WTC11 (cell line): ENCODE data around the gene TIMMDC1. TPM values are rescaled to one million over a fixed set of nuclear protein-coding genes. Genes with fewer than 3 reads are reported as not detected.

Source experiments
- ATAC-seq: fragments of 200-7000 bp; cut with Tn5 transposase; 2 replicates; pipeline ENCODE4 v1.10.0; 2021; ENCODE audit warnings: mild to moderate bottlenecking, moderate library complexity
- CTCF ChIA-PET: fragments of 300-600 bp; sonication (Branson Sonifier 250); formaldehyde crosslinking; loops from one replicate; lab custom pipeline; 2021; ENCODE audit warnings: antibody characterized with exemption; lab: Charles Lee
- POLR2A ChIA-PET: fragments of 350-600 bp; sonication (Branson Sonifier 250); formaldehyde crosslinking; loops from one replicate; lab custom pipeline; 2021; ENCODE audit warnings: antibody characterized with exemption; lab: Charles Lee
- DNase-seq: peaks from one replicate; pipeline ENCODE4 v3.0.0; 2021; ENCODE audit warnings: low spot score
- H3K27ac Mint-ChIP-seq: 2 replicates; pipeline ENCODE4 v1.8.0; 2021; ENCODE audit warnings: mixed read lengths
- H3K27me3 Mint-ChIP-seq: 2 replicates; pipeline ENCODE4 v1.8.0; 2021; ENCODE audit warnings: low read depth, mild to moderate bottlenecking, moderate library complexity, mixed read lengths
- H3K36me3 Mint-ChIP-seq: 2 replicates; pipeline ENCODE4 v1.8.0; 2021; ENCODE audit warnings: mixed read lengths
- H3K4me1 Mint-ChIP-seq: 2 replicates; pipeline ENCODE4 v1.8.0; 2022; ENCODE audit warnings: mixed read lengths
- H3K4me3 Mint-ChIP-seq: 2 replicates; pipeline ENCODE4 v1.8.0; 2021; ENCODE audit warnings: mild to moderate bottlenecking, moderate library complexity, mixed read lengths
- H3K9me3 Mint-ChIP-seq: 2 replicates; pipeline ENCODE4 v1.8.0; 2021; ENCODE audit warnings: mixed read lengths
- CREM ChIP-seq: sonication (generic); formaldehyde crosslinking; IDR thresholded peaks from 2 replicates; pipeline ENCODE4 v1.8.1; 2022; ENCODE audit warnings: mild to moderate bottlenecking, missing genetic modification reagents, moderate library complexity
- CTCF ChIP-seq: fragments of 200-600 bp; IDR thresholded peaks from 2 replicates; pipeline ENCODE4 v1.8.0; 2022; ENCODE audit warnings: antibody characterized with exemption
- FOXJ3 ChIP-seq: sonication (generic); formaldehyde crosslinking; IDR thresholded peaks from 2 replicates; pipeline ENCODE4 v1.9.0; 2021; ENCODE audit warnings: missing genetic modification reagents, mild to moderate bottlenecking, borderline replicate concordance
- FOXP1 ChIP-seq: sonication (generic); formaldehyde crosslinking; IDR thresholded peaks from 2 replicates; pipeline ENCODE4 v1.8.0; 2022; ENCODE audit warnings: missing genetic modification reagents, mild to moderate bottlenecking, moderate library complexity, borderline replicate concordance
- GRHL2 ChIP-seq: fragments of 250-450 bp; sonication (Bioruptor Pico); IDR thresholded peaks from 2 replicates; pipeline ENCODE4 v1.8.0; 2022; ENCODE audit warnings: mild to moderate bottlenecking, moderate library complexity; ENCODE audit not compliant: insufficient replicate concordance, severe bottlenecking
- IRF1 ChIP-seq: sonication (generic); formaldehyde crosslinking; IDR thresholded peaks from 2 replicates; pipeline ENCODE4 v1.8.0; 2023; ENCODE audit warnings: missing genetic modification reagents
- JAZF1 ChIP-seq: fragments of 250-450 bp; sonication (Bioruptor Pico); IDR thresholded peaks from 2 replicates; pipeline ENCODE4 v1.9.0; 2021; ENCODE audit warnings: moderate library complexity, mild to moderate bottlenecking, inconsistent platforms
- NFE2L1 ChIP-seq: sonication (generic); formaldehyde crosslinking; IDR thresholded peaks from 2 replicates; pipeline ENCODE4 v1.8.1; 2023; ENCODE audit warnings: missing genetic modification reagents
- NR3C1 ChIP-seq: sonication (generic); formaldehyde crosslinking; conservative IDR thresholded peaks from 2 replicates; pipeline ENCODE4 v1.8.1; 2023; ENCODE audit warnings: low read depth, mild to moderate bottlenecking, missing genetic modification reagents
- PREB ChIP-seq: sonication (generic); formaldehyde crosslinking; IDR thresholded peaks from 2 replicates; pipeline ENCODE4 v1.8.1; 2022; ENCODE audit warnings: mild to moderate bottlenecking, missing genetic modification reagents, moderate library complexity, borderline replicate concordance
- PRRX2 ChIP-seq: fragments of 250-450 bp; sonication (Bioruptor Pico); IDR thresholded peaks from 2 replicates; pipeline ENCODE4 v1.8.0; 2021; ENCODE audit warnings: mild to moderate bottlenecking
- RORB ChIP-seq: fragments of 250-450 bp; sonication (Bioruptor Pico); IDR thresholded peaks from 2 replicates; pipeline ENCODE4 v1.9.0; 2021; ENCODE audit warnings: mild to moderate bottlenecking
- SOX15 ChIP-seq: fragments of 250-450 bp; sonication (Bioruptor Pico); IDR thresholded peaks from 2 replicates; pipeline ENCODE4 v1.9.0; 2021; ENCODE audit warnings: mild to moderate bottlenecking
- SP1 ChIP-seq: sonication (generic); formaldehyde crosslinking; conservative IDR thresholded peaks from 2 replicates; pipeline ENCODE4 v1.8.1; 2022; ENCODE audit warnings: missing genetic modification reagents
- ZBTB21 ChIP-seq: sonication (generic); formaldehyde crosslinking; IDR thresholded peaks from 2 replicates; pipeline ENCODE4 v1.8.1; 2023; ENCODE audit warnings: mild to moderate bottlenecking, missing genetic modification reagents, borderline replicate concordance
- ZNF138 ChIP-seq: sonication (generic); formaldehyde crosslinking; conservative IDR thresholded peaks from 2 replicates; pipeline ENCODE4 v1.8.1; 2022; ENCODE audit warnings: mild to moderate bottlenecking, moderate library complexity, missing genetic modification reagents
- ZNF416 ChIP-seq: fragments of 250-450 bp; sonication (Bioruptor Pico); IDR thresholded peaks from 2 replicates; pipeline ENCODE4 v1.9.0; 2021; ENCODE audit warnings: mild to moderate bottlenecking, inconsistent platforms
- total RNA-seq: library from RNA; stranded (reverse); gene quantifications from 3 replicates; pipeline ENCODE4 v1.2.3, GENCODE V29; 2021
- TF ChIP-seq, protein P1 (sequence below): fragments of 250-450 bp; sonication (Bioruptor Pico); IDR thresholded peaks from 2 replicates; pipeline ENCODE4 v1.9.0; 2021; ENCODE audit warnings: mild to moderate bottlenecking, borderline replicate concordance
- TF ChIP-seq, protein P2 (sequence below): fragments of 250-450 bp; sonication (Bioruptor Pico); IDR thresholded peaks from 2 replicates; pipeline ENCODE4 v1.9.0; 2021; ENCODE audit warnings: moderate library complexity, mild to moderate bottlenecking, inconsistent platforms, borderline replicate concordance
- TF ChIP-seq, protein P3 (sequence below): sonication (generic); formaldehyde crosslinking; IDR thresholded peaks from 2 replicates; pipeline ENCODE4 v1.8.1; 2022; ENCODE audit warnings: mild to moderate bottlenecking, moderate library complexity, missing genetic modification reagents
- TF ChIP-seq, protein P4 (sequence below): sonication (generic); formaldehyde crosslinking; IDR thresholded peaks from 2 replicates; pipeline ENCODE4 v1.8.1; 2023; ENCODE audit warnings: mild to moderate bottlenecking, missing genetic modification reagents, moderate library complexity
- TF ChIP-seq, protein P5 (sequence below): sonication (generic); formaldehyde crosslinking; IDR thresholded peaks from 2 replicates; pipeline ENCODE4 v1.8.1; 2022; ENCODE audit warnings: low read depth, missing genetic modification reagents, borderline replicate concordance

TIMMDC1 gene
- total RNA-seq, 1 experiment from 2014 or later = 114 TPM

GRCh38 chr3:119555309-119555735 lies 57.0 kb downstream of the TIMMDC1 start:
- H3K4me3 Mint-ChIP-seq = no peak overlapping the region
- ATAC-seq = no peak

GRCh38 chr3:119555929-119556328 lies 57.6 kb downstream of the TIMMDC1 start:
- ATAC-seq (no peak), DNase-seq (no peak)
- Mint-ChIP-seq H3K27ac (no peak overlapping the region), H3K36me3 (no peaks in the 10 kb centered on the region), H3K4me1 (peaks cover 16% of the 10 kb centered on the region; the same call in 1 of the 2 replicates), H3K4me3 (no peak overlapping the region), H3K27me3 (no peaks in the 10 kb centered on the region; the same call in 1 of the 2 replicates), H3K9me3 (no peaks in the 10 kb centered on the region)
- POLR2A ChIA-PET = no interaction called here
- CTCF ChIA-PET = no interaction called here
- TF ChIP-seq FOXJ3 (CRISPR knock-in tag) = no peak
- TF ChIP-seq ZNF138 (CRISPR knock-in tag) = no peak
- no peak for TF ChIP-seq NFE2L1 (CRISPR knock-in tag)
- TF ChIP-seq, protein P1, sequence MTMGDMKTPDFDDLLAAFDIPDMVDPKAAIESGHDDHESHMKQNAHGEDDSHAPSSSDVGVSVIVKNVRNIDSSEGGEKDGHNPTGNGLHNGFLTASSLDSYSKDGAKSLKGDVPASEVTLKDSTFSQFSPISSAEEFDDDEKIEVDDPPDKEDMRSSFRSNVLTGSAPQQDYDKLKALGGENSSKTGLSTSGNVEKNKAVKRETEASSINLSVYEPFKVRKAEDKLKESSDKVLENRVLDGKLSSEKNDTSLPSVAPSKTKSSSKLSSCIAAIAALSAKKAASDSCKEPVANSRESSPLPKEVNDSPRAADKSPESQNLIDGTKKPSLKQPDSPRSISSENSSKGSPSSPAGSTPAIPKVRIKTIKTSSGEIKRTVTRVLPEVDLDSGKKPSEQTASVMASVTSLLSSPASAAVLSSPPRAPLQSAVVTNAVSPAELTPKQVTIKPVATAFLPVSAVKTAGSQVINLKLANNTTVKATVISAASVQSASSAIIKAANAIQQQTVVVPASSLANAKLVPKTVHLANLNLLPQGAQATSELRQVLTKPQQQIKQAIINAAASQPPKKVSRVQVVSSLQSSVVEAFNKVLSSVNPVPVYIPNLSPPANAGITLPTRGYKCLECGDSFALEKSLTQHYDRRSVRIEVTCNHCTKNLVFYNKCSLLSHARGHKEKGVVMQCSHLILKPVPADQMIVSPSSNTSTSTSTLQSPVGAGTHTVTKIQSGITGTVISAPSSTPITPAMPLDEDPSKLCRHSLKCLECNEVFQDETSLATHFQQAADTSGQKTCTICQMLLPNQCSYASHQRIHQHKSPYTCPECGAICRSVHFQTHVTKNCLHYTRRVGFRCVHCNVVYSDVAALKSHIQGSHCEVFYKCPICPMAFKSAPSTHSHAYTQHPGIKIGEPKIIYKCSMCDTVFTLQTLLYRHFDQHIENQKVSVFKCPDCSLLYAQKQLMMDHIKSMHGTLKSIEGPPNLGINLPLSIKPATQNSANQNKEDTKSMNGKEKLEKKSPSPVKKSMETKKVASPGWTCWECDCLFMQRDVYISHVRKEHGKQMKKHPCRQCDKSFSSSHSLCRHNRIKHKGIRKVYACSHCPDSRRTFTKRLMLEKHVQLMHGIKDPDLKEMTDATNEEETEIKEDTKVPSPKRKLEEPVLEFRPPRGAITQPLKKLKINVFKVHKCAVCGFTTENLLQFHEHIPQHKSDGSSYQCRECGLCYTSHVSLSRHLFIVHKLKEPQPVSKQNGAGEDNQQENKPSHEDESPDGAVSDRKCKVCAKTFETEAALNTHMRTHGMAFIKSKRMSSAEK = no peak
- TF ChIP-seq, protein P2, sequence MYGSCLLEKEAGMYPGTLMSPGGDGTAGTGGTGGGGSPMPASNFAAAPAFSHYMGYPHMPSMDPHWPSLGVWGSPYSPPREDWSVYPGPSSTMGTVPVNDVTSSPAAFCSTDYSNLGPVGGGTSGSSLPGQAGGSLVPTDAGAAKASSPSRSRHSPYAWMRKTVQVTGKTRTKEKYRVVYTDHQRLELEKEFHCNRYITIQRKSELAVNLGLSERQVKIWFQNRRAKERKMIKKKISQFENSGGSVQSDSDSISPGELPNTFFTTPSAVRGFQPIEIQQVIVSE (CRISPR knock-in tag) = no peak
- TF ChIP-seq CTCF = no peak
- TF ChIP-seq GRHL2 (CRISPR knock-in tag) = no peak
- no peak for TF ChIP-seq ZNF416 (CRISPR knock-in tag)

More at GRCh38 chr3:119555309-119555735, 57.0 kb downstream of the TIMMDC1 start:
- CTCF ChIA-PET = no interaction called here
- Mint-ChIP-seq H3K27me3 (no peaks in the 10 kb centered on the region; the same call in 1 of the 2 replicates), H3K27ac (no peak overlapping the region), H3K9me3 (no peaks in the 10 kb centered on the region), H3K4me1 (peaks cover 16% of the 10 kb centered on the region; the same call in 1 of the 2 replicates), H3K36me3 (no peaks in the 10 kb centered on the region)
- TF ChIP-seq SOX15 (CRISPR knock-in tag) (no peak), ZBTB21 (CRISPR knock-in tag) (no peak), PREB (CRISPR knock-in tag) (no peak), IRF1 (CRISPR knock-in tag) (no peak), CREM (no peak), SP1 (CRISPR knock-in tag) (no peak), PRRX2 (CRISPR knock-in tag) (no peak), FOXP1 (CRISPR knock-in tag) (no peak), RORB (no peak), JAZF1 (CRISPR knock-in tag) (no peak), NR3C1 (CRISPR knock-in tag) (no peak)
- TF ChIP-seq, protein P3, sequence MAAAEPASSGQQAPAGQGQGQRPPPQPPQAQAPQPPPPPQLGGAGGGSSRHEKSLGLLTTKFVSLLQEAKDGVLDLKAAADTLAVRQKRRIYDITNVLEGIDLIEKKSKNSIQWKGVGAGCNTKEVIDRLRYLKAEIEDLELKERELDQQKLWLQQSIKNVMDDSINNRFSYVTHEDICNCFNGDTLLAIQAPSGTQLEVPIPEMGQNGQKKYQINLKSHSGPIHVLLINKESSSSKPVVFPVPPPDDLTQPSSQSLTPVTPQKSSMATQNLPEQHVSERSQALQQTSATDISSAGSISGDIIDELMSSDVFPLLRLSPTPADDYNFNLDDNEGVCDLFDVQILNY (CRISPR knock-in tag) = no peak
- TF ChIP-seq, protein P2 (CRISPR knock-in tag) = no peak
- TF ChIP-seq, protein P4, sequence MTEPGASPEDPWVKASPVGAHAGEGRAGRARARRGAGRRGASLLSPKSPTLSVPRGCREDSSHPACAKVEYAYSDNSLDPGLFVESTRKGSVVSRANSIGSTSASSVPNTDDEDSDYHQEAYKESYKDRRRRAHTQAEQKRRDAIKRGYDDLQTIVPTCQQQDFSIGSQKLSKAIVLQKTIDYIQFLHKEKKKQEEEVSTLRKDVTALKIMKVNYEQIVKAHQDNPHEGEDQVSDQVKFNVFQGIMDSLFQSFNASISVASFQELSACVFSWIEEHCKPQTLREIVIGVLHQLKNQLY (CRISPR knock-in tag) = no peak
- TF ChIP-seq, protein P5, sequence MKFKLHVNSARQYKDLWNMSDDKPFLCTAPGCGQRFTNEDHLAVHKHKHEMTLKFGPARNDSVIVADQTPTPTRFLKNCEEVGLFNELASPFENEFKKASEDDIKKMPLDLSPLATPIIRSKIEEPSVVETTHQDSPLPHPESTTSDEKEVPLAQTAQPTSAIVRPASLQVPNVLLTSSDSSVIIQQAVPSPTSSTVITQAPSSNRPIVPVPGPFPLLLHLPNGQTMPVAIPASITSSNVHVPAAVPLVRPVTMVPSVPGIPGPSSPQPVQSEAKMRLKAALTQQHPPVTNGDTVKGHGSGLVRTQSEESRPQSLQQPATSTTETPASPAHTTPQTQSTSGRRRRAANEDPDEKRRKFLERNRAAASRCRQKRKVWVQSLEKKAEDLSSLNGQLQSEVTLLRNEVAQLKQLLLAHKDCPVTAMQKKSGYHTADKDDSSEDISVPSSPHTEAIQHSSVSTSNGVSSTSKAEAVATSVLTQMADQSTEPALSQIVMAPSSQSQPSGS (CRISPR knock-in tag) = no peak
- DNase-seq = no peak
- POLR2A ChIA-PET = no interaction called here
